Cardiac muscle cell (in vitro differentiated cells and primary cell): ENCODE data around the gene ELAVL2. TPM values are rescaled to one million over a fixed set of nuclear protein-coding genes. Genes with fewer than 3 reads are reported as not detected.

ENCODE experiments used
- DNase-seq, 2 donors: peaks; one replicate each; pipeline versions ENCODE4 v3.0.0 to v3.0.0-alpha.2; 2010 to 2017; ENCODE audit warnings: low read depth in 1 of 2, low spot score in 1 of 2
- H3K27ac ChIP-seq: fragments of 200-600 bp; sonication (generic); 2 replicates; pipeline ENCODE4 v1.5.1; 2016
- H3K27me3 ChIP-seq: fragments of 200-600 bp; sonication (generic); 2 replicates; pipeline ENCODE4 v1.6.0; 2016; ENCODE audit warnings: control low read depth
- H3K36me3 ChIP-seq: fragments of 200-600 bp; sonication (generic); 2 replicates; pipeline ENCODE4 v1.5.1; 2016; ENCODE audit warnings: control low read depth
- H3K4me1 ChIP-seq: fragments of 200-600 bp; sonication (generic); 2 replicates; pipeline ENCODE4 v1.8.1; 2017; ENCODE audit warnings: low read depth, mild to moderate bottlenecking, mixed run types
- H3K4me3 ChIP-seq: fragments of 200-600 bp; sonication (generic); 2 replicates; pipeline ENCODE4 v1.5.1; 2016; ENCODE audit warnings: mild to moderate bottlenecking
- H3K9me3 ChIP-seq: fragments of 200-600 bp; sonication (generic); 2 replicates; pipeline ENCODE4 v1.5.1; 2017; ENCODE audit warnings: low read depth, mild to moderate bottlenecking, control low read depth
- polyA plus RNA-seq: library from polyadenylated mRNA; unstranded; fragments of >200 nt; fragmentation: Nextera tagmentation; extraction: Ambion mirVana; gene quantifications from 2 replicates; pipeline ENCODE4 v1.2.1, GENCODE V29; 2016
- total RNA-seq: library from RNA; depleted of rRNA; stranded (reverse); fragments of >200 nt; gene quantifications from 2 replicates; pipeline ENCODE4 v1.2.3, GENCODE V29; 2016
- TF ChIP-seq, protein P1 (sequence below): IDR thresholded peaks from 2 replicates; pipeline ENCODE4 v1.5.1; 2012; ENCODE audit warnings: low read depth, mild to moderate bottlenecking, low read length

ELAVL2 gene
- total and polyA plus RNA-seq, 2 experiments from 2014 or later = 3.2 to 11.2 TPM

DNA sequence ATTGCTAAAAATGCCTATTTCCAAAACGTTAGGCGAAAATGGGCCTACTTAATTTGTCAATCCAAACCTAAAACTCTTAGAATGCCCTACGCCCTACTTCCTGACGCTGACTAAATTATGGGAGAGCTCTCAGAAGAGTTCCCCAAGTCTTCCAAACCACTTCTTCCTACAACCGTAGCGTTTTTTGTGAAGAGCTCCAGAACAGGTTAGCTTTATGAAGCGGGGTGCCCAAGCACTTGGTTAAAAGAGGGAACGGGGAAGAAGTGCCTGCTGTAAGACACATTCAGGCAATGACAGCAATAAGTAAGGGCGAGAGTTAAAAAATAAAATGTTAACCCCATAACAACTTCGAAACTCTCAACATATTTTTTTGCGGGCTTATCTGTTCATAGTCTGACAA, 2.8 kb downstream of the ELAVL2 start:
- H3K4me3 ChIP-seq = no peak overlapping the region
- H3K27me3 ChIP-seq = peaks cover 62% of the 10 kb centered on the region
- no peak for DNase-seq

DNA sequence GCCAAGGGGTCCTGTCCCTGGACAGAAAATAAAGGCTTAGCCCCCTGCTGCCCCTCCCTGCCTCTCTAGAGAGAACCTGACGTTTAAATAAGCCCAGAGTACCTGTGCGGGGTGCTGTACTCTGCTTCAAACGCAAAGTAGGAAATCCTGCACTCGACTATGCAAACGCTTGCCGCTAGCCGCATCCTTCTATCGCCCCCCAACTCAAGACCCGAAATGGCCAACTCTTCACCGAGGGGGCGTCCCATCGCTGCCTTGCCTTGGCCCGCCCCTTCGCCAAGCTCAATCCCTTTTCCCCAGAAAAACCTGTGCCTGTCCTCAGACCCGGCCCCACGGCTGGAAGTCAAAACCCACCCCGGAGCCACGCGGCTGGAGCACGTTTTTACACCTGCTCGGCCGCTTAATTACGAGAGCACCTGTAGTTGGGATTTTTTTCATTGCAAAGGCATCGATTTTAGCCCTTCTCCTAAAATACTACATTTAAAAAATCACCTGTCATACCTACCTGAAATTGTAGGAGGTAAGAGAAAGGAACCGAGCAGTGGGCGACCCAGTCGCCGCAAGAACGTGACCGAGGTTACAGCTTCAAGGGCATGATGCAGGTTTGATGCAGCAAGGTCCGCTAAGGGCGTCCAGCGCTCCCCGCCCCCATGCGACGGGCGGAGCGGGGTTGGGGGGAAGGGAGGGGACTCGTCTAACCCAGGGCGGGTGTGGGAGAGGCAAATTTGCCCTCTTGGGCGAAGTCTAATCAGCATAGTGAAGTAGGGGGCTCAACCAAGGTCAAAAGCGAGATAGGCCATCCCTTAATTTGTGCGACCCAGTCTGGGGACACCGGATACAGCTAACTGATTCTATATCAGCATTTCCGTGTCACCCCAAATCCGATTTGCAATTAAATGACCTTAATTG, 3.5 kb downstream of the ELAVL2 start:
- Histone ChIP-seq H3K27ac (no peak overlapping the region), H3K9me3 (no peaks in the 10 kb centered on the region), H3K36me3 (no peaks in the 10 kb centered on the region), H3K4me1 (peaks cover 29% of the 10 kb centered on the region), H3K27me3 (peaks cover 55% of the 10 kb centered on the region), H3K4me3 (peak overlapping the region; percentile 73)
- TF ChIP-seq, protein P1, sequence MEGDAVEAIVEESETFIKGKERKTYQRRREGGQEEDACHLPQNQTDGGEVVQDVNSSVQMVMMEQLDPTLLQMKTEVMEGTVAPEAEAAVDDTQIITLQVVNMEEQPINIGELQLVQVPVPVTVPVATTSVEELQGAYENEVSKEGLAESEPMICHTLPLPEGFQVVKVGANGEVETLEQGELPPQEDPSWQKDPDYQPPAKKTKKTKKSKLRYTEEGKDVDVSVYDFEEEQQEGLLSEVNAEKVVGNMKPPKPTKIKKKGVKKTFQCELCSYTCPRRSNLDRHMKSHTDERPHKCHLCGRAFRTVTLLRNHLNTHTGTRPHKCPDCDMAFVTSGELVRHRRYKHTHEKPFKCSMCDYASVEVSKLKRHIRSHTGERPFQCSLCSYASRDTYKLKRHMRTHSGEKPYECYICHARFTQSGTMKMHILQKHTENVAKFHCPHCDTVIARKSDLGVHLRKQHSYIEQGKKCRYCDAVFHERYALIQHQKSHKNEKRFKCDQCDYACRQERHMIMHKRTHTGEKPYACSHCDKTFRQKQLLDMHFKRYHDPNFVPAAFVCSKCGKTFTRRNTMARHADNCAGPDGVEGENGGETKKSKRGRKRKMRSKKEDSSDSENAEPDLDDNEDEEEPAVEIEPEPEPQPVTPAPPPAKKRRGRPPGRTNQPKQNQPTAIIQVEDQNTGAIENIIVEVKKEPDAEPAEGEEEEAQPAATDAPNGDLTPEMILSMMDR = no peak
- no peak for DNase-seq

More for the DNA sequence above, 2.8 kb downstream of the ELAVL2 start:
- H3K36me3 ChIP-seq = no peaks in the 10 kb centered on the region
- TF ChIP-seq, protein P1 = no peak
- no peak overlapping the region for H3K27ac ChIP-seq
- no peaks in the 10 kb centered on the region for H3K9me3 ChIP-seq
- H3K4me1 ChIP-seq = peaks cover 29% of the 10 kb centered on the region

DNA sequence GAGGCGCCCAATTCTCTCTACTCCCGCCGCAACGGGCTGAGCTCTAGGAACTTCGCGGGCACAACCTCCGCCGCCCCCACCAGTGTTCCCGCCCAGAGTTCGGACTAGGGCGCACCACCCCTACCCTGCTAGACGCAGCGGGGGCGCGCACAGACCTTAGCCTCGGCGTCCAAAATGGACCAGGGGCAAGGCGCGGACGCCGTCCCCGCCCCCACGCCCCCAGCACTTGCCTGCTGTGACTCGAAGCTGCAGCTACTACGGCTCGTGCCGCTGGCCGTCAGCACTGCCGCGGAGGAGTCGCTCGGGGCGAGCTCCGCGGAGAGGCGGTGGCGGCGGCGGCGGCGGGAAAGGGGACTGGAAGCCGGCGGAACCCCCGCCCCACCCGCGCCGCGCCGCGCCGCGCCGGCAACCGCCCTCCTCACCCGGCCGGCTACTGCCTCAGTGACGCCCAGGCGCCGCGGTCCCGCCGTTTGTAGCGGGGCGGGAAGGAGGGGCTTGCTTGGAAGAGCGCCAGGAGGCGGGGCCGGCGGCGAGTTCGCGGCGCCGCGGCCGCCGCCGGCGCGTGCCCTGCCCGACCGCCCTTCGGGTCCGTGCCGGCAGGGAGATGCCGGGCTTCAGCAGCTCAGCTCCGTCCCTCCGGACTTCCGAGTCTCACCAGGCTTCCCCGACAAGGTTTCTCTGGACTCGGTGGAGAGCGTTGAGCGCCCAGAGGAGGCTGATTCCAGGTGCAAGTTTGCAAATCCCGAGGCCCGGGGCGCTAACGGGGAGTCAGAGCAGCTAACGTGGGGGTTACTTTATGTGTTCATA, 4.5 kb downstream of the ELAVL2 start:
- H3K36me3 ChIP-seq = no peaks in the 10 kb centered on the region
- peaks cover 29% of the 10 kb centered on the region for H3K4me1 ChIP-seq
- H3K9me3 ChIP-seq = no peaks in the 10 kb centered on the region
- H3K27ac ChIP-seq = no peak overlapping the region
- H3K27me3 ChIP-seq = peaks cover 48% of the 10 kb centered on the region
- TF ChIP-seq, protein P1 = no peak
- H3K4me3 ChIP-seq = peak overlapping the region; percentile 73
- peak in 1 of 2 donors; percentile 84 for DNase-seq

DNA sequence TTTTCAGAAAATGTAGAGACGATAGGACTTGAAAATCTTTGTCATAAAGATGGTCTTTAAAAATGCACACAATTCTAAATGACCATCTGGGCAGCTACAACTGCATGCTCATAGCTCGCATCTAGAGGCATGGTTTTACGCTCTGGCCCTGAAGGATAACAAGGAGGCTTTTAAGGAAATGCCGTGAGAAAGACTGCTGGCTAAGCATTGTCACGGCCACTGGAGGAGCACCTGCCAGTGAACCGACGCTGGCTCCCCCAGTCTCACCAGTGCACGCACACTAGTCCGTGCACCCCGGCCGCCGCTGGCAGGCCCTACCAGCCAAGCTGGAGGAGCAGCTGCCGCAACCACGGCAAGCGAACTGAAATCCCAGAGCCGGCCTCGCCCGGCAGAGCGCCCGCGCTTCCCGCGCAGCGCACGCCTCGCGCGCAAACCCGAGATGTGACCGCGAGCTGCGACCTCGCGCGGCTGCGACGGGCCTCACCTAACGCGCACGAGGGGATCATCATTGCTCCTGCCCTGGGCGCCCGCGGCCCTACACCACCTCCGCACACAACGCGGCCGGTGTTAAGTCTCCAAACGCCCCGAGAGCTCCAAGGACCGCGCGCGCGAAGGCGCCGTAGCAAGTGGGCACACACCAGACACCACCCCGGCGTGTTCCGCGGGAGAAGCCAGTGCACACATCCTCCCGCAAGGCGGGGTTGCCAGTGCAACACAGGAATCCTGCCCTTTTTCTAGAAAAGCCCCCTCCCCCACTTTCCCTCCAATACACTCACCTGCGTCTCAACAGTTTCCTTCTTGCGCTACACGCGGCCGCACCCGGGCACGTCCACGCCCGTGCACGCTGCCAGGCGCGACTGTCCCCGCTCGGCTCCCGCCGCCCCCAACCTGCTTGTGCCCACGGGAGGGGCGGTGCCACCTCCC, 5.3 kb downstream of the ELAVL2 start:
- Histone ChIP-seq H3K36me3 (no peaks in the 10 kb centered on the region), H3K4me1 (peaks cover 29% of the 10 kb centered on the region), H3K27ac (no peak overlapping the region), H3K4me3 (peak overlapping the region; percentile 73), H3K9me3 (no peaks in the 10 kb centered on the region), H3K27me3 (peaks cover 48% of the 10 kb centered on the region)
- TF ChIP-seq, protein P1 = no peak
- peak in 1 of 2 donors; percentile 61 for DNase-seq

DNA sequence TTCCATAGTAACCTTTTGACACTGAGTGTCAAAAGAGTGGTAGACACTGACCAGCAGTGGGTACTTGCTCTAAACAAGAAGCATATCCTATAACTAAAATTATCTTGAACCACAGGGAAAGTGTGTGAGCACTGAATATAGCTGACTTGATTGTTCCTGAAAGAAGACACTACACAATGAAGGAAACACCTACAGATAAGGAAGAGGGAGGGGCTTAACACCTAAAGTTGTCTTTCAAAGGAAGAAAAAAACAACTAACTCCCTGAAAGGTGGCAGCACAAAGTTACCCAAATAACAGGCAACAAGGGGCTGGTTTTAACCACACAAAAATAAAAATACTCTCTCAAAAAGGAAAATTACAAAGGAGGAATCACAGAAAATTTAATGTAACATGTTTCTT, 6.6 kb downstream of the ELAVL2 start:
- Histone ChIP-seq H3K9me3 (no peaks in the 10 kb centered on the region), H3K4me3 (peak overlapping the region; percentile 73), H3K4me1 (peaks cover 26% of the 10 kb centered on the region), H3K27ac (no peak overlapping the region), H3K27me3 (peaks cover 38% of the 10 kb centered on the region), H3K36me3 (no peaks in the 10 kb centered on the region)
- TF ChIP-seq, protein P1 = no peak
- DNase-seq = no peak
